ENCODE measurements around the gene ITGB2.
"Not testable (repeated sequence)": the region's sequence is repeated elsewhere in the genome, so short reads cannot be mapped to it uniquely, and the experiment has no call there.

The ITGB2 gene

DNA sequence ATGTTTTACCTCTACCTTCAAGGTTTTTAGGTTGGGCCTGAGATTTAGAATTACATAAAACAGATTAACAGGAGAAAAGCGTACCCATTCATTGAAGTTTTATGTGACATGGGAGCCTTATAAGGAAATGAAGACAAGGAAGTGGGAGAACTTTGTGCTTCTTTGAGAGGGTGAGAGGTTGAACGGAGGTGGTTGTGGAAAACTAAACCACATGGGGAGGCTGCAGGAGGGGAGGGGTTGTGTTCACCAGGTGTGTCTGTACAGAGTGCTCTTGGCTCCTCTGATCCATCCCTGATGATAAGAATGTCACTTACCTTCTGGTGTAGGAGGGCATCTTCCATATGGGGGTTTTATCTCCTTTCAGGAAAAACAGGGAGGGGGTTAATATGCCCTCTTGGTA is 21.9 kb upstream of the ITGB2 start:
- no peak for DNase-seq (ENCODE audit: low read depth in 2 of 3, low spot score in 1 of 3)

DNA sequence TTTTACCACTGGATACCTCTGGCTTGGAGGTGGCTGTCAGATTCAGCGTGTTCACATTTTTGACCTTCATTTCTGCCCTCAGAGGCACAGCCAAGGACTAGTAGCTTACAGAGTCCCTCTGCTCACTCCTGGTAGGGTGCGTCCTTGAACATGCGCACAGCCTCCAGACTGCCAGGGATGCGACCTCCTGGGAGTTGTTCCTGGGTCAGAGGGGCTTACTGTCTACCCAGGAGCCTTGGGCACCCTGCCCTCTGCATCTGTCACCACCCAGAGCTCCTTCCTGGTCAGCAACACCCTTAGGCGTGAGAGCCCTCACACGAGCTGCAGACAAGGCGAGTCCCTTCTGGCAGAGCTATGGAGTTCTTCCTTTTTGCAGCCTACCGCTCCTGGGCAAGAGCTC is 20.9 kb upstream of the ITGB2 start:
- no peak for DNase-seq (ENCODE audit: low read depth in 2 of 3, low spot score in 1 of 3)

DNA sequence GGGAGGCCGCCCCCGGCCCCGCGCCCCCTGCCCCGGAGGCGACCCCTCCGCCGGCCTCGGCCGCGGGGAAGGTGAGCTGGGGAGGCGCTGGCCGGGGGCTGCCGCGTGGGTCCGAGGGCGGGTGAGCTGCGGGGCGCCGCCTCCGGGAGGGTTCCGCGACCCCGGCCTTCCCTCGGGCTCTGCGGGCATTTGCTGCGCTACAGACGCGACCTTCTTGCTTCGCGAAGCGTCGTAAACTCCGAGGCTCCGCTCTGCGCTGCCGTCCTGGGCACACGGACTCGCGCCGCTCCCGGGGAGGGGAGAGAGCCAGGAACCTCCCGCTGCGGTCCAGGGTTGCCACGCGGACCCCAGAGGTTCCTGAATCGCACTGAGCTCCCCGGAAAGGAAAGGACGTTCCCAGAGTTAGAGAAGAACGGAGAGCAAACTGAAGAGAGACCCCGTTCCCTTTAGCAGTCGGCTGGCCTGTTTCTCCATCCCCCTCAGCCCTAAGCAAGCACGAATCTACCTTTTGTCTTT is 19.5 kb upstream of the ITGB2 start:
- DNase-seq (ENCODE audit: low read depth in 2 of 3, low spot score in 1 of 3) = no peak

DNA sequence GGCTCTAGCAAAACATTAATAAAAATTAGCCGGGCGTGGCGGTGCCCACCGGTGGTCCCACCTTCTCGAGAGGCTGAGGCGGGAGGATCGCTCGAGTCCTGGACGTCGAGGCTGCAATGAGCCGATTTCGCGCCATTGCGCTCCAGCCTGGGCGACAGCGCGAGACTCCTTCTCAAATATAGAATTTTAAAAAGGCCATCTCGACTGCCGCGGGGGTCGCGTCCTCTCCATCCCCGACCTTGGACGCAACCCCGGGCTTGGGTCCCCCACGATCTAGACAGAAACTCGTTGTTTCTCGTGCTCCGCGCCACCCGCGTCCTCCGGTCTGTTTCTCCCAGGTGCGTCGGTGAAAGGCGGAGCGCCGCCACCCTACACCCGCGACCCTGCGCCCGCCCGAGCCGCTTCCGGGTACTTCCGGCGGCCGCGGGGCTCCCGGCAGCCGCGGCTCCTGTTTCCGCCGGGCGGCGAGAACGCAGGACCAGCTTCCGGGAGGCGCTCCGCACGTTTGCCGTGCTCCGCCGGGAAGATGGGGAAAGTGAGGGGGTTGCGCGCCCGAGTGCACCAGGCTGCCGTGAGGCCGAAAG is 18.9 kb upstream of the ITGB2 start, which contains the start of gene SLX9:
Gene SLX9 (plus strand): TSS at position 498 of the 584 bp plus-strand sequence. CDS start 29 bp downstream, at position 527.
- peak; percentile 71 to 80 (median 73) for DNase-seq (ENCODE audit: low read depth in 2 of 3, low spot score in 1 of 3)

DNA sequence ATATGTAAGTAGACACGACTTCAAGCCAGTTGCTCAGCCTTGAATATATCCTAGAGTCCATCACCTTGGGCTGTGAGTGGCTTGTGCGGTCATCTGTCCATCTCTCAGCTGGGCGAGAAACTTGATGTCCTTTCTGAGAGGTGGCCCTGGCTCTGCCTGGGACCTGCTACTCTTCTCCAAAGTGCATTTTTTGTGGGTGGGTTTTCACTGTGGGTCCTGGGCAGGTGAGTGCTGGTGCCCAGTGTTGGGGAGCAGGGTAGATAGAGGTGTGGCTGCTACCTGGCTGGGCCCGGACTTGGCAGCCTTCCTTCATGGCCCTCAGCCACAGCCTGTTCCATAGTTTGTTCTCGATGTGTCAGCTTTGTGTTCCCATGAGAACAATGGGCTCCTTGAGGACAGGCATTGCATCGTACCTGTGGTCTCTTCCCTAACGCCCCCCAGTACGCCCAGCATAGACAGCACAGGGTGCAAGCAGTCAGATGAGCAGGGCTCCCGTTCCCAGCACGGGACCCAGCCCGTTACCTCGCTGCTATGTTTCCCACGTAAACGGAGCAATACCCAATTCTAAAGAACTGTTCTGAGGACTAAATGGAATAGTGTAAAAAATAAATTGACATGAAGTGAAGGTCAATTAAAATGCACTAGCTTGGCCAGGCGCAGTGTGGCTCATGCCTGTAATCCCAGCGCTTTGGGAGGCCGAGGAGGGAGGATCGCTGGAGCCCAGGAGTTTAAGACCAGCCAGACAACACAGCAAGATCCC is 18.3 kb upstream of the ITGB2 start:
- no peak for DNase-seq (ENCODE audit: low read depth in 2 of 3, low spot score in 1 of 3)

DNA sequence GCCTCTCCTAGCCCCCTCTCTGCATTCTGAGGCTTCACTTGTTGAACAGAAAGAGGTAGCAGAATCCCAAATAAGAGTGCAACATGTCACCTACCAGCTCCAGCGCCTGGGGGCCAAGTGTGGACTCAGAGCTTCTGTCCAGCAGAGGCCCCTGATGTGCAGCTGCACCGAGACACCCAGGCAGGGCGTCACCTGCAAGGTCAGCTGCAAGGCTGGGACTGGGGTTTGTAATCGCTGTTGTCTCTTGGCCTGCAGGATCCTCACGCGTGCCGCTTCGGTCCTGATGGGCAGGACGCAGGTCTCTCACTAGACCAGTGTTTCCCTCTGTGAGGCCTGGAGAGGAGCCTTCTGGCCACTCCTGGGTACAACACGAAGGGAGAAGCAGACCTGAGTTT is 14.8 kb upstream of the ITGB2 start:
- no peak for DNase-seq (ENCODE audit: low read depth in 2 of 3, low spot score in 1 of 3)

DNA sequence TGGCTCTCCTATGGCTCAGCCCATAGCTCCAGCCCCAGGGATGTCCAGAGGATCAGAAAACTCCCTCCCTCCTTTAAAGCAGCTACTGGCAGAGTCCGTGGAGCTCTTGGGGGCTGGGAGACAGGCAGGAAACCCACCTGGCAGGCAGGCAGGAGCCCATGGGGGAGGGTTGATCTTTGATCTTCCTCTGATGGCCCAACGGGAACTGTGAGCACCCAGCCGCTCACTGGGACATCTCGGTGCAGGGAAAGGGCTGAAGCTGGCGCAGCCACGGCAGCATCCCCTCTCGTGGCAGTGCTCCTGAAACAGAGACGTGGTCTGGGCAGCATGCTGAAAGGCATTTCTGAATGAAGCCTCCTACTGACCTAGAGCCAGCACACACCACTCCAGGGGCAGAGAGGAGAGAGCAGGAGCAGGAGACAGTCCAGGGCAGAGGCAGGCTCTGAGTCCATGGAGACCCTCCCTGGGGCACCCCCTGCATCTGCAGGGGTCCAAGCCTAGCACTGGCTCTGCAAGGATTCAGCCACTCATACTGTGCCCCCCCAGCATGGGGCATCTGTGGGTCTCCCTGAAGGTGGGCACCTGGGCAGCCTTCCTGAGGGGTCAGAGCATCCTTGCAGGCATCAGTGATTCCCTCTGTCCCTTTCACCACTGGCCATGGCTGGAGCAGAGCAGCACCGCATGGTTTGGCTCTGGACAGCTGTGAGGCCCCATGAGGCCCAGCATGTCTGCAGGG is 14.3 kb upstream of the ITGB2 start:
- DNase-seq (ENCODE audit: low read depth in 2 of 3, low spot score in 1 of 3) = no peak

DNA sequence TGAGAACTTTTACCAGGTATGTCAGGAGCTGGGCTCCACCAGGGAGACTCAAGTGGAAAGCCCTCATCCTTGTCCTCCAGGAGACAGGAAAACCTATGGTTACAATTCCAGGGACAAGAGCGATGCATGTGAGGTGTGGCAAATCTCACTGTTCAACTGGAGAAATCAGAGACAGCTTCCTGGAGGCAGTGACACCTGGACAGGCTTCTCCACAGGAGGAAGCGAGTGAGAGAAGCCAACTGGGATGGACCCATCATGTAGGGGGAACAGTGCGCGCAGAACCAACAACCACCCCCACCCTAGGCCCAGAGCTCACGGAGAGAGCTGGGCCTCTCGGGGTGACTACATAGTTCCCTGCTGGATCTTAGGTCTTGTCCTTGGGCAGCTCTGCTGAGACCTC is 13.6 kb upstream of the ITGB2 start:
- DNase-seq (ENCODE audit: low read depth in 2 of 3, low spot score in 1 of 3) = no peak

DNA sequence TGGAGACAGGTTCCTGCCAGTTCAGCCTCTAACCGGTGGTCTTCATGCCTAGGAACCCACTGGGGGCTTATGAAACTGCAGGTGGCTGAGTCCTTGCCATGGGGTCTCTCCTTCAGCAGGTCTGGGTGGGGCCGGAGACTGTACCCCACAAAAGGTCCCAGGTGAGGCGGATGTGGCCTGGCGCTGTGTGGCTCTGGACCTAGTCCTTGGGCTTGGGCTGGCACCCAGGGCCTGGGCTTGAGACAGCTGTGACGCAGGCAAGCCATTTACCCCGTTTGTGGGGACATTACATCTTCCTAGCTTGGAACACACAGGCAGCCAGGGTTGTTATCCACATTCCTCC is 13.2 kb upstream of the ITGB2 start:
- no peak for DNase-seq (ENCODE audit: low read depth in 2 of 3, low spot score in 1 of 3)

DNA sequence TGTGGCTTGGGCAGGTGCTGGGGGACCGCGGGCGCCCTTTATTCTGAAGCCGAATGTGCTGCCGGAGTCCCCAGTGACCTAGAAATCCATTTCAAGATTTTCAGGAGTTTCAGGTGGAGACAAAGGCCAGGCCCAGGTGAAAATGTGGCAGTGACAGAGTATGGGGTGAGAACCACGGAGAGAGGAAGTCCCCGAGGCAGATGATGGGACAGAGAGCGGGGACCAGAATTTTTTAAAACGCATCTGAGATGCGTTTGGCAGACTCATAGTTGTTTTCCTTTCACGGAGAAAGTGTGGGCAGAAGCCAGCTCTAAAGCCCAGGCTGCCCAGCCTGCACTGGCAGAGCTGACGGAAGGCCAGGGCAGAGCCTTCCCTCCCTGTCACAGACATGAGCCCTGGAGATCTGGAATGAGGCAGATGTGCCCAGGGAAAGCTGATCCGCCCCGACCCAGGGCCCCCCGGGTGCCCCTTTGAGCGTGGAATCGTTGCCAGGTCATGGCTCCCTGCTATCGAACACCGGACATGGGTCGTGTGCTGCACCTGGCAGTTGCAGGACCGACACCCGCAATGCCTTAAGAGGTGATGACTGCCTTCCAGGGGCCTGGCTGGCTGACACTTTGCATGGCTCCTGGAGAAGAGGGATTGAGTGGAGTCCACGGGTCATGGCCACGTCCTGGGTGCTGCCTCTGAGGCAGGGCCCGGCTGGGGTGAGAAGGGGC is 12.7 kb upstream of the ITGB2 start:
- no peak for DNase-seq (ENCODE audit: low read depth in 2 of 3, low spot score in 1 of 3)

DNA sequence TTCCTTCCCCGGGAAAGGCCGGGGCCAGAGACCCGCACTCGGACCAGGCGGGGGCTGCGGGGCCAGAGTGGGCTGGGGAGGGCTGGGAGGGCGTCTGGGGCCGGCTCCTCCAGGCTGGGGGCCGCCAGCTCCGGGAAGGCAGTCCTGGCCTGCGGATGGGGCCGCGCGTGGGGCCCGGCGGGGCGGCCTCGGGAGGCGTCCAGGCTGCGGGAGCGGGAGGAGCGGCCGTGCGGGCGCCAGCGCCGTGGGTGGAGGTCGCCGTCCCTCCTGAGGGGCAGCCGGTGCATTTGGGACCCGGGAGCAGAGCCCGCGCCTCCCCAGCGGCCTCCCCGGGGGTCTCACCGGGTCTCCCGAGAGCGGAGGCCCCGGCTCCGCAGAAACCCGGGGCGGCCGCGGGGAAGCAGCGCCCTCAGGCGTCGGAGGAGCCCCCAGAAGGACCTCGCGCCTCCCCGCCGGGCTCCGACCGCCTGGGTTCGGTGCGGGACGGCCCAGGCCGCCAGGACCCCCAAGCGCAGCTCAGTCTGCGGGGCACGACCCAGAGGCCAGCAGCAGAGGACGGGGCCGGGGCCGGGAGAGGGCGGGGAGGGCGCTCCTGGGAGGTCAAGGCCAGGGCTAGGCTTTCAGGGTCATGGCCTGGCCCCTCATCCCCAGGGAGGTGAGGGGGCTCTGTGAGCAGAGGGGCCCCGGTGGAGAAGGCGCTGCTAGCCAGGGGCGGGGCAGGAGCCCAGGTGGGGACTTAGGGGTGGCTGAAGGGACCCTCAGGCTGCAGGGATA is 11.9 kb upstream of the ITGB2 start:
- DNase-seq (ENCODE audit: low read depth in 2 of 3, low spot score in 1 of 3) = no peak

DNA sequence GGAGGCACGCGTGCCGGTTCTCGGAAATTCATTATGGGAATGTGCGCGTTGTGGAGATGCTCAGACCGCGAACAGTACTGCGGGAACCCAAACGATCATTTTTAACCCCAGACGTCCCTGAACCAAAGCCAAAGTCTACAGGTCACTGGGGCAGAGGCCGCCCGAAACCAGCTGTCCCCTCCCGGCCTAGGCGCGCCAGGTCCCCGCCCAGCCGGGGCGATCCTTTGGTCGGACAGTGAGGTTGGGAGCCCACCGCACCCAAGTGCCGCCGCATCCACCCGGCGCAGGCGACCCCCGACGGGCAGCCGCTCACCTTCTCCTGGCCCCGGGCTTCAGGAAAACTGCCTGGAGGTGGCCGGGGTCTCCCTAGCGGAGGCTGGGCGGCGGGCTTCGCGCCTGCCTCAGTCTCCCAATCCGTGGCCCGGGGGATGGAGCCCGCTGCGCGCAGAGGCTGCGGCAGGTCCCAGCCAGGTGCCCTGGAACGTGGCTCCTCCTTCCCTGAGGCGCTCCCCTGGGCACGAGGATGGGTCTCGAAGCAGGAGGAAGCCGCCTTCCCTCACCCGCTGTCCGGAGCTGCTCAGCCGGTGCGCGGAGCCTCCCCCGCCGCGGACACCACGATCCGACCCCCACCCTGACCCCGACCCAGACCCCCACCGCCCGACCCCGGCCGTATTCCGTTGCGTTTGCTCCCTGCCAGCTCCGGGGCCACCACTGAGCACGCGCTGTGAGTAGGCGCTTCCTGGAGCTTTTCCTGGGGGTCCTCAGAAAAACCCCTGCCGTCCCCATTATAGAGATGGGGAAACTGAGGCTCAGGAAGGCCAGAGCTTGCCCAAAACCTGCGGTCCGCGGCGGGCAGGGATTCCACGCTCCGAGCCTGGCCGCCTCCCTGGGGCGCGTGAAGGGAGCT is 11.1 kb upstream of the ITGB2 start:
- DNase-seq (ENCODE audit: low read depth in 2 of 3, low spot score in 1 of 3) = no peak

DNA sequence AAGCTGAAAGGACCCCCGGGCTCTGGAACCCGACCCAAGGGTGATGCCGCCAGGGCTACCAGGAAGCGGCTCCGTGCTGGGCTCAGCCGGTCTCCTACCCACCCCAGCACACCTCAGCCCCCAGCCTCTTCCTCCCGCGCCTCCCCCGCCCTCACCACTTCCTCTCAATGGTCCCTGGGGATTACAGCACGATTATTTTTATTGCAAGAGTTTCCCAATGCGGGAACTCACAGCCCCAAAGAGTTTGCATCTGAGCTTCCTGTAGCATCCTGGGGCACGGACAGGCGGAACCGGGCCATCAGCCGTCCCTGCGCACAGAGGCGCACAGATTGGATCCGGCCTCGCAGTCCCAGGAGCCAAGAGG is 10.4 kb upstream of the ITGB2 start:
- no peak for DNase-seq (ENCODE audit: low read depth in 2 of 3, low spot score in 1 of 3)

DNA sequence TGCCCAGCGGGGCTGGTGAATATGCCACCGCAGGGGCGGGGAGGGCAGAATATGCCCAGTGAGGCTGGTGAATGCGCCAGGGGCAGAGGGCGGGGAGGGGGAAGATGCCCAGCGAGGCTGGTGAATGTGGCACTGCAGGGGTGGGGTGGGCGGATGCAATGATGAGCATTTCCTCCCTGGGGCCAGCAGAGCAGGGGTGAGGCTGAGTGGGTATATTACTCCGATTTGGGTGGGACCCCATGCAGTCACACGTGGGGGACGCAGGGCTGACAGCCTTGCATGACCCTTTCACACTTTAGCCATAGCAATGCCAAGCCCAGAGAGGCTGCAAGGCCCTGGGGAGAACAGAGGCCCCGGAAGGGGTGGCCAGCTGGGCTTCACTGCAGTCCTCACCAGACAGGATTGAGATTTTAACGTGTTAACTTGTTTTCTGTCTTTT is 9.9 kb upstream of the ITGB2 start:
- DNase-seq (ENCODE audit: low read depth in 2 of 3, low spot score in 1 of 3) = no peak

DNA sequence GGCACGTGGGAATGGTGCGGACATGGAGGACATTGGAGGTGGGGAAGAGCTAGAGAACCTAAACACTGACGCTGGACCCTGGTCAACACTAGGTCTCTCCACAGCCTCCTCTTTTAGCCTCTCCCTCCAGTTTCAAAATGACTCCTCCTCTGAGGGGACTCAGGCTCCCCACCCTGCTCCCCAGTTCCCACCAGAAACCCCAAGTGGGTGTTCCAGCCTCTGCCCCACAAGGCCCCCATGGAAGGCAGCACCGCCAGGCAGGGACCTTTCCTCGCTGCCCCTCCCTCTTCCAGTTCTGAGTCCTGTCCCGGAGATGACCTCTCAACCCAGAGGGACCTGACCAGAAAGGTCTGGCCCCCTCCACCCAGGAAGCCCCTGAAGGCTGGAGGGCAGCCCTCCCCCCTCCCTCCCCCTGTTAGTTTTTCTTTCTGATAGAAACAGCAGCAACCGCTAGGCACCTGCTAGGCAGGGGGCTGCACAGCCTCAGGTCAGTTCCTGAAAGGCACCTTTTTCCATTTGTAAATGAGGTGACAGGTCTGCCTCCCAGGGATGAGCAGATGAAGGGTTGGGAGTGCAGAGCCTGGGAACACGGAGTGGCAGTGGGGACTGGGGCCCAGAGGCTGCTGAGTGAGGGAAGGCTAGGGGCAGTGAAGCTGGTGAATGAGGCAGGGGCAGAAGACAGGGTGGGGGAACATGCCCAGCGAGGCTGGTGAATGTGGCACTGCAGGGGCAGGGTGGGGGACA is 9.3 kb upstream of the ITGB2 start:
- DNase-seq (ENCODE audit: low read depth in 2 of 3, low spot score in 1 of 3) = no peak

DNA sequence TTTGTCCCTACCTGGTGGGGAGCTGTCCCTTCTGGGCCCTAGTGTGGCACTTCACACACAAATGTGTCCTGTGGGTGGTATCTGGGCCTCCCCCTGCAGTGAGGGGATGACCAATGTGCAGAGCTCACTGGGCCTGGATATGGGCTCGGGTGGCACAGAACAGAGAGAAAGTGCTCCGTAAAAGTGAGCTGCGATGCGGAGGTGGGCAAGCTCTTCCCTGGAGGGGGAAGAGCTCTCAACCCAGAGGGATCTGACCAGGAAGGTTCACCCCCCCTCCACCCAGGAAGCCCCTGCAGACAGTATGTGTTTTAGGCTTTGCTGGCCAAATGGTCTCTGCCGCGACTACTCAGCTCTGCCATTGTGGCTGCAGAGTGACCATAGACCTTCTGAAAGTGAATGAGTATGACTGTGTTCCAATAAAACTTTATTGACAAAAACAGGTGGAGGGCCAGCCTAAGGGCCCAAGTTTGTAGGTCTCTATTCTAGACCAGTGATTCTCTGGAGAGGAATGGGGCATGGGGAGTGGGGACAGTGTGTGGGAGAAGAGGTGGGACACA is 8.6 kb upstream of the ITGB2 start:
- no peak for DNase-seq (ENCODE audit: low read depth in 2 of 3, low spot score in 1 of 3)

DNA sequence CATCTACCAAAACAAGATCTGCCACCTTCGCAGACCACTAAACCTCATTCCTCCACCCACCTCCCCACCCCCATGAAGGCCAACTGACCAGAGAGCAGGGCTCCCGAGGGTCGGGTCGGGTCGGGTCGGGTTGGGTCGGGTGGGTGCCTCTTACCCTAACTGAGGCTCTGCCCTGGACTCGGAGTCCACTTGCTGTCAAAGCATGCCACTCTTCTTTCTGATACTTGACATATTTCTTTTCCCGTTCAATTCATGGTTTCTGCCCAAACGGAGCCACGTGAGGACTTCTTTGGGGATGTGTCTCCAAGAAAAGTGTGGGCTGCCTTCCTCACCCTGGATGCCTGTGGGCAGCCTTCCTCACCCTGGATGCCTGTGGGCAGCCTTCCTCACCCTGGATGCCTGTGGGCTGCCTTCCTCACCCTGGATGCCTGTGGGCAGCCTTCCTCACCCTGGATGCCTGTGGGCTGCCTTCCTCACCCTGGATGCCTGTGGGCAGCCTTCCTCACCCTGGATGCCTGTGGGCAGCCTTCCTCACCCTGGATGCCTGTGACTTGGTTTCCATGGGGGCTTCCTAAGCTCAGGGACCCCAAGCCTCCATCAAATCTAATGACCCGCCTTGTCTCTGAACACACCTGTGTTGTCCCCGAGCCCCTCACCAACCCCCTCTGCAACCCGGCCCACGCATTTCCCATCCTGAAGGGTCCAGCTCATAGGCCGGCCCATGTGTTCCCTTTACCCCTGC is 8.0 kb upstream of the ITGB2 start:
- not testable (repeated sequence) for DNase-seq (ENCODE audit: low read depth in 2 of 3, low spot score in 1 of 3)

Data from stimulated activated CD4-positive, alpha-beta T cell treated with anti-CD3 and anti-CD28 coated beads, Interleukin-12 subunit alpha, Interleukin-12 subunit beta, amount 100 ng/mL, for 48 hours (primary cell).